H1 (cell line): Measurements from ENCODE around the gene UBA6. TPM values are rescaled to one million over a fixed set of nuclear protein-coding genes. Genes with fewer than 3 reads are reported as not detected.

ENCODE experiments used
- CHD2 ChIP-seq: IDR thresholded peaks from 2 replicates; pipeline ENCODE4 v1.6.1; 2012; ENCODE audit warnings: low read length, improper control_type of control experiment
- CHD7 ChIP-seq: fragments of 300-600 bp; sonication (generic); IDR thresholded peaks from 2 replicates; pipeline ENCODE4 v1.7.1; 2012; ENCODE audit warnings: low read length, moderate library complexity, mild to moderate bottlenecking, inconsistent platforms; ENCODE audit not compliant: insufficient replicate concordance
- CTBP2 ChIP-seq: IDR thresholded peaks from 2 replicates; pipeline ENCODE4 v1.7.0; 2011; ENCODE audit warnings: borderline replicate concordance, mild to moderate bottlenecking, moderate library complexity, mixed read lengths, low read length; ENCODE audit not compliant: insufficient read depth, insufficient read length
- FOSL1 ChIP-seq: IDR thresholded peaks from 2 replicates; pipeline ENCODE4 v1.6.1; 2011; ENCODE audit warnings: mild to moderate bottlenecking, low read depth, low read length, moderate library complexity; ENCODE audit not compliant: insufficient read depth
- KDM4A ChIP-seq: IDR thresholded peaks from one replicate; pipeline ENCODE4 v1.7.1; 2012; ENCODE audit warnings: low read depth, mild to moderate bottlenecking, moderate library complexity, low read length, inconsistent platforms; ENCODE audit not compliant: severe bottlenecking
- NANOG ChIP-seq: IDR thresholded peaks from 2 replicates; pipeline ENCODE4 v1.6.1; 2011; ENCODE audit warnings: low read length, low read depth, mild to moderate bottlenecking, inconsistent platforms; ENCODE audit not compliant: insufficient read depth, poor library complexity, severe bottlenecking
- SAP30 ChIP-seq: fragments of 300-600 bp; sonication (generic); IDR thresholded peaks from 2 replicates; pipeline ENCODE4 v1.7.1; 2012; ENCODE audit warnings: low read length, moderate library complexity, mild to moderate bottlenecking, inconsistent platforms; ENCODE audit not compliant: insufficient read depth, insufficient replicate concordance
- SIRT6 ChIP-seq: IDR thresholded peaks from one replicate; pipeline ENCODE4 v1.7.1; 2012; ENCODE audit warnings: low read length, inconsistent platforms
- SUZ12 ChIP-seq: fragments of 200-600 bp; sonication (generic); IDR thresholded peaks from 2 replicates; pipeline ENCODE4 v1.6.1; 2012; ENCODE audit warnings: mild to moderate bottlenecking, inconsistent platforms, low read length, moderate library complexity, mixed read lengths
- TAF1 ChIP-seq: IDR thresholded peaks from 2 replicates; pipeline ENCODE4 v1.6.1; 2011; ENCODE audit warnings: mild to moderate bottlenecking, low read depth, low read length
- TBP ChIP-seq: IDR thresholded peaks from 2 replicates; pipeline ENCODE4 v1.6.1; 2011; ENCODE audit warnings: low read depth, low read length, improper control_type of control experiment
- polyA plus RNA-seq, 7 experiments: library from polyadenylated mRNA; depleted of rRNA in 3 of 7; stranded (reverse) in 5 of 7; unstranded in 2 of 7; fragments of >200 nt in 5 of 7; fragments of 200-250 nt in 2 of 7; gene quantifications; 1 replicate in 5 of 7; 2 replicates in 1 of 7; 4 replicates in 1 of 7; pipeline versions ENCODE4 v1.2.1 to v1.2.3, GENCODE V29; 2011 to 2013; ENCODE audit warnings: missing spikeins in 2 of 7, mixed read lengths in 2 of 7
- total RNA-seq: library from RNA; stranded (reverse); fragmentation: NEBNext Ultra II Directional; extraction: Animal tissue kit (Norgen Biotek cat#: 25700); gene quantifications from 2 replicates; pipeline ENCODE4 v1.2.1, GENCODE V29; 2021

The UBA6 gene
- total and polyA plus RNA-seq, 2 of the 8 experiments (the other 6 are each of a cell fraction or from before 2014, with no cell fraction given) = 17.4 to 74.3 TPM

DNA sequence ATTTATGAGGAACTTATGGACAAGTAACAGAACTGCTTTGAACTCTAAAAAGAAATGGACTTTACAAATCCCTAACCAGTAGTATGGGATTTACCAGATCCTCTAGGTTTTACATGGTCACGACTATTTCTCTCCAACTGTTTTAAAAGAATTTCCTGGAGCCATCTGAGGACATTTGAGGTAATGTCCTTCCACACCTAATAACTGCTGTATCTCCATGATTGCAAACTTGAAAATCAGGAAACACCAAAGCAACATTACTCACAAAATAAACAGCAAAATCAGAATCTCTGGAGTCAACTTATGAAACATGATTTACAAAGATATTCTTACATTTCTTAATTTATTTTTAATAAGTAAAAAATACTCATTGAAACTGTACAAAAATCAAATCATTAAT, 84.5 kb downstream of the UBA6 start (continued):
- TF ChIP-seq CHD7 (no peak), SAP30 (no peak), TBP (no peak), NANOG (no peak), CHD2 (no peak), CTBP2 (no peak), FOSL1 (no peak), SIRT6 (no peak), TAF1 (no peak), SUZ12 (no peak), KDM4A (no peak)
